GM19239 (cell line): Measurements from ENCODE around the gene OR51I1.

Experiments used
- DNase-seq: peaks from one replicate; pipeline ENCODE4 v3.0.0; 2011; ENCODE audit warnings: low spot score; ENCODE audit not compliant: insufficient read length
- FAIRE-seq: peaks from 2 replicates; lab custom pipeline; 2011; peaks lifted over from hg19 to GRCh38; lab: Jason Lieb, UNC

OR51I1 gene, protein sequence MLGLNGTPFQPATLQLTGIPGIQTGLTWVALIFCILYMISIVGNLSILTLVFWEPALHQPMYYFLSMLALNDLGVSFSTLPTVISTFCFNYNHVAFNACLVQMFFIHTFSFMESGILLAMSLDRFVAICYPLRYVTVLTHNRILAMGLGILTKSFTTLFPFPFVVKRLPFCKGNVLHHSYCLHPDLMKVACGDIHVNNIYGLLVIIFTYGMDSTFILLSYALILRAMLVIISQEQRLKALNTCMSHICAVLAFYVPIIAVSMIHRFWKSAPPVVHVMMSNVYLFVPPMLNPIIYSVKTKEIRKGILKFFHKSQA

DNA sequence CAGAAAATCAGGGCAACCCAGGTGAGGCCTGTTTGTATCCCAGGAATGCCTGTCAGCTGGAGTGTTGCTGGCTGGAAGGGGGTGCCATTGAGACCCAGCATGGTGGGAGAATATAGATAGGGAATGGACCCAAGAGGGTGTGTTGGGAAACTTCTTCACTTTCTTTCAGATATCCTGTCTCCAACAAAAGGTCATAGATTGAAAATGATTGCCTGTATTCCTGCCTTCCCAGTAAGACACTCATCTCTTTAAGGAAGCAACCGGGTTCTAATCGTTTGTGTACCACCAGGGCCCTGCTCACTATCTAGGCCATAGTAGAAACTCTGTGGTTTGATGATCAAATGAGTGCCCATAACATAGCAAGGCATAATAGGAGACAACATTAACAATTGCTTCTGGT lies at the start of gene OR51I1:
Gene OR51I1, minus strand, starts transcription at position 101 of the 400 bp plus-strand sequence. Its CDS starts 0 bp downstream, at position 101.
- FAIRE-seq (no peak), DNase-seq (no peak)

DNA sequence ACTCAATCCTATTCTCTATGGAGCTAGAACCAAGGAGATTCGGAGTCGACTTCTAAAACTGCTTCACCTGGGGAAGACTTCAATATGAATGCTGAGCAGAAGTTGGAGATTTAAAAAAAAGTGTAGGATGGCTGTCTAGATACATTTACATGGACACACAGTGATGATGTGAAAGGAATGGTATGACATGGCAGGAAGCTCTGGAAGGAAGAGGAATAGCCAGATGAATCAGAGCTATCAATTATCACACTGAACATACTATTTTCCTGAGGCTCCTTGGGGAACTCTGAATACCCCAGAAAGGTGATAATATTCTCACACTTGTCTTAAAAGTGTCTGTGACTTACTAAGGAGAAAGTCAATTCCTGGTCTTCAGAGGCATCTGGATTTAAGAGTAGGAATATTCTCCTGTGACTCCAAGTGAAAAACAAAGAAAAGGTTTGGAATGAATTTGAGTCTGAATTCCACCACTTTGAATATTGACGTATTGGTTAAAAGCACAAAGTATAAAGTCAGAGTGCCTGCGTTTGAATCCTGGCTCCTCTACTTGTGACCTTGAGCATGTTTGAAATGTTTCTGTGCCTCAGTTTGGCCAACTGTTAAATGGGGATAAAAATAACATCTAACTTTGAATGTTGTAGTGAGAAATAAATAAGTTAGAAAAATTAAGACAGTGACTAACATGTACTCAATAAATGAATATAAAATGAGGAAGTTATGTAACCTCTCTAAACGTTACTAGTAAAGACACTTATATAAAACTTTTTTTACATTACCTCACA lies 48.5 kb upstream of the OR51I1 start:
- DNase-seq (no peak), FAIRE-seq (no peak)

DNA sequence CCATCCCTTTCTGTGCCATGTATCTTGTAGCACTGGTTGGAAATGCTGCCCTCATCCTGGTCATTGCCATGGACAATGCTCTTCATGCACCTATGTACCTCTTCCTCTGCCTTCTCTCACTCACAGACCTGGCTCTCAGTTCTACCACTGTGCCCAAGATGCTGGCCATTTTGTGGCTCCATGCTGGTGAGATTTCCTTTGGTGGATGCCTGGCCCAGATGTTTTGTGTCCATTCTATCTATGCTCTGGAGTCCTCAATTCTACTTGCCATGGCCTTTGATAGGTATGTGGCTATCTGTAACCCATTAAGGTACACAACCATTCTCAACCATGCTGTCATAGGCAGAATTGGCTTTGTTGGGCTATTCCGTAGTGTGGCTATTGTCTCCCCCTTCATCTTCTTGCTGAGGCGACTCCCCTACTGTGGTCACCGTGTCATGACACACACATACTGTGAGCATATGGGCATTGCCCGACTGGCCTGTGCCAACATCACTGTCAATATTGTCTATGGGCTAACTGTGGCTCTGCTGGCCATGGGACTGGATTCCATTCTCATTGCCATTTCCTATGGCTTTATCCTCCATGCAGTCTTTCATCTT lies 47.6 kb upstream of the OR51I1 start:
- DNase-seq (no peak), FAIRE-seq (no peak)

DNA sequence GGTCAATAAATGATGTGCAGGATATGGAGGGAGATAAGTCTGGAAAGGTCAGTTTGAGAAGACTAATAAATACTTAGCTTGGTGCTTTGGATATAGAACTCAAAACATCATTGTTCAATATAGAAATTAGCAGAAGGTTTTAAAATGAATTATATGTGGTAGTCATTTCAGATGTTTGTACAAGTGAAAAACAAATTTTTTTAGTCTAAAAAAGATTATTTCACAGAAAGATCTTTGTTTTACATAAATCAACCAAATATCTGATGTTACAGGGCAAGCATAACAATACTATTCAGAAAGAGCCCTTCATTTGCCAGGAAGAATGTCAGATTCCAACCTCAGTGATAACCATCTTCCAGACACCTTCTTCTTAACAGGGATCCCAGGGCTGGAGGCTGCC lies 47.1 kb upstream of the OR51I1 start, which contains the start of gene OR52D1:
Gene OR52D1, plus strand, starts transcription at position 301 of the 400 bp plus-strand sequence. Its CDS starts 22 bp downstream, at position 323.
- DNase-seq (no peak), FAIRE-seq (no peak)

DNA sequence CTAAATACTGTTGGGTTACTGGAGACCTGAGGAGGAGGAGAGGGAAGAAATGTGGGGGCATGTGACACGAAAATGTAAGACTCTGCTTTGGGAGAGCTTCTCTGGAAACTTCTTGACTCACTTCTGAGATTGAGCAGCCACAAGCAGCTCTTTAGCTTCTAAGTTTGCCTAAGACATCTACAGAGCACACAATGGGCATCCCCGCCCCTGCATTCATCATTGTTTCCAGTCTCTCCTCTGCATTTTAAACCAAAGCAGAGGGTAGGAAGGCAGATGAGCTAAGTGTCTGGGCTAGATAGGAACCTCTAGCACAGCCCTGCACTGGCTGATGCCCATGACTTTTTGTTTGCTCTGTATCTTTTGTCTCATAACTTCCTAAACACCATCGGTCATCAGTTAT lies 45.1 kb upstream of the OR51I1 start:
- DNase-seq (no peak), FAIRE-seq (no peak)

DNA sequence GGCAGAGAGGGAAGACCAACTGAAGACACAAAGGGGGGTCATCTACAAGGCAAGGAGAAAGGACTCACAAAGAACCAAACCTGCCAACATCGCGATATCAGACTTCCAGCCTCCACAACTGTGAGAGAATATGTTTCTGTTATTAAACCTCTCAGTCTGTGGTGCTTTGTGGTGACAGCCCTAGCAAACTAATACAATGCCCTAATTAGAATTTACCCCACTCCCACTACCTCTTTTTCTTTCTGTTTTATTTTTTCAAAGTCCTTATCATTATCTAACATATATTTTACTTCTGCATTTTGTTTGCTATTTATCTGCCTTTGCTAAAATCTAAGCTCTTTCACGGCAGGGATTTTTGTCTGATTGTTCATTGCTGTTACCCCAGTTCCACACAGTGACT lies 44.7 kb upstream of the OR51I1 start:
- no peak for FAIRE-seq
- no peak for DNase-seq

DNA sequence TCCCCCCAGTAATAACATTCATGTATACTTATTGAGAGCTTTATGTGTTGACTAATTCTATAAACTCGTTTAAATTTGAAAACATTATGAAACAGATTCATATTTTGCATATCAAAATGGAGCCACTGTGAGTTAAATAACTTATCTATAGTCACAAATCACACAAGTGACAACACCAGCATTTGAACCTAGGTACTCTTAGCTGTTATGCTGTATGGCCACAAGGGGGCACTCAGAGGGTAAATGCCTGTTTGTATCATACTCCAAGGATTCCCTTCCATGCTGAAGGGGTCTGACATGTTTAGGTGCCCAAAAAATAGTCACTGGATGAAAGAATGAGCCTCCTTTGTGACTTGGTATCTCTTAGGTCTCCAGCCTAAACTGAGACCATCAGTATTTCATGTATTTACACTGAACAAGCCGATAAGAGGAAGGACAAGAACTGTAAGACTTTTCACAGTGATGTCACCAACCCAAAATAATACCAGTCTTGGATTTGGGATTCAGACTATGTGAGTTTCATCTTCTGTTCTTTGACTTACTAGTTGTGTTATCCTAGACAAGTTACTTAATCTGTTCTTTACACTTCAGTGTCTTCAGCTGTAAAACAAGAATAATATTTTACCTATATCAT lies 35.0 kb upstream of the OR51I1 start:
- peak; percentile 65 for FAIRE-seq
- DNase-seq = peak; percentile 33

DNA sequence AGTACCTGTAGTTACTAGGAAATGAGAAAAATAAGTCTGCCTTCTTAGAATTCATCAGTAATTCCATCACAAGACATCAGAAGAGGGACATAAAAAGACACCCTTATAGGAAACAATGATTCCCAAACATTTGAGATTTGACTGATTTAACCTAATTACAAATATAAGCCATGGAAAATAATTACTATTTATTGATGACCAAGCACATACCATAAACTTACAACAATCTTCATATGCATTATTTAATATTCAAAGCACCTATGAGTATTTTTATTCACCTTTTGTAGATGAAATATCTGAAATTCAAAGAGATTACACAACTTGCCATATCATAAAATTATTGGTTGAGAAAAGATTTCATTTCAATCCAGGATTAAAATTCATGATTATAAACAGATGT lies 32.6 kb upstream of the OR51I1 start:
- FAIRE-seq (no peak), DNase-seq (no peak)

DNA sequence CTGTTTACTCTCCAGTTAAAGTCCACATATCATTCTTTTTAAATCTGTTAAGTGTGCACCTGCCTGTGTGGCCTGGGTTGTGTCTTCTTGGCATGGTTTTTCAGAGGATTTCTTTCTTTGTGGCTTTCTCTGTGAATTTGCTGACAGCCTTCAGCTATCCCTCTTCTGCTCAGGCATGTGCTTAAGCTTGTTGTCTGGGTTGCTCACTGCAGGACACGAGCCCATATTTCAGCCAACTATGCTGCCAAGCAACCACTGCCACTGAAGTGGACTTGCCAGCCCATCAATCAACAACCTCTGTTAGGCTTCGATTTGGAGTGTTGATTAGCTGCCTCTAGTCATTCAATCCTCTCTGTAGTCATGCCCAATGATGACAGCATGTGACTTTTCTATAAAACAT lies 26.2 kb upstream of the OR51I1 start:
- DNase-seq = no peak
- FAIRE-seq = no peak

DNA sequence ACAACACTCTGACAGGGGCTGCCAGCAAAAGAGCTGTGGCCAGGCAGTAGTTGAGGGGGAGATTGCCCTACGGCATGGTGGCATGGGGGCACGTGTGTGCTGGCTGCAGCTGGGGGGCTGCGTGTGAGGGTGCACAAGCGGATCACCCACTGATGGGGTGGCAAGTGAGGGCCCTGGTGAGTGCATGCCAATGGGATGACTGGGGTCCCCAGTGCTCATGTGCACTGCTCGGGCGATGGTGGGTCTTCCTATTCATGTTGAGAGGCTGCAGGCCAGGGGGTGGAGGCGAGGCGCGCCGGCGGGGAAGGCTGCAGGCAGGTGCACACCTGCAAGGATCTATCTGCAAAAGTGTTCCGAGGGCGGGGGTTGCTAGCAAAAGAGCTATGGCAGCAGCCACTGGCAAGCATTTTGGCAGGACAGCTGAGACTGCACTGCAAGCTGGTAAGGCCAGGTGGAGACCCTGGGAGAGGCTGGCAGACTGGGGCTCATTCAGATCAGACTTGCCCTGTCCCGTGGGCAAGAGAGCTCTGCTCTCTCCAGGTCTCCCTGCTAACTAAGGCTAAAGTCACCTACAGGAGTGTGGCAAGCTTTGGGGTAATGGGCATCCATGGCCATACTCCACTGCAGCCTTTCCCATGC lies 19.8 kb upstream of the OR51I1 start:
- DNase-seq = no peak
- no peak for FAIRE-seq

DNA sequence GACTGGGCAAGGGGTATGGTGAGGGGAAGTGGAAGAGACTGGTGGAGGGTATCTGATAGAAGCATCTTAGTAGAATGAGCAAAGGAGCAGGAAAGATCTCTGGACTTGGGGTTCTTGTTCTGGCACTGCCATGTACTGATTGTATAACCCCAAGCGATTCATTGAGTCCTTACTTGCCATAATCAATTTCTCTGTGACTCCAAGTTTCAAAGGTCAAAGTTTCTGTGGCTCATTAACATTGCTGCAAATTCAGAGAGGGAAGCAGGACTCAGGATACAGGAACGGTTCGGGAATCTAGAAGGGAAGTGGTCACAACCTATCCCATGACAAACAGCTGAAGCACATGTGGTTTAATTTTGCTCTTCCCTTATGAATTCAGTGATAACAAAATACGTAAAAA lies 8.1 kb upstream of the OR51I1 start:
- no peak for FAIRE-seq
- no peak for DNase-seq

DNA sequence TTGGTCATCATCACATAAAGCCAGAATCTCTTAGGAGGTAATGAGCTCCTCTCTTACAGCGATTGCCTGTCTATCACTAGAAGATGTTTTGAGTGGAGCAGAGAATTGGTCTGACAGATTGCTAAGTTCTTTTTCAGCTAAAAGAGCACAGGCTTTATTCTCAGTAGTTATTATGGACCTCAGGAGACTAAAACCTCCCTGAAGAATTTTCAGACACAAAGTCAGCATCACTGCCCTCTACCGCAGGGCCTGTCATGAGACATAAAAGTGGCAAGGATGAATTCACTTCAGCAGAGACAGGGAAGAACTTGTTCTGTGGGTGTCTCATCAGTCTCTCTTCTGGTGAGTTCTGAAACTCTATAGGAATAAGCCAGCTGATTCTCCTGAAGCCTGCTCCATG lies 7.7 kb upstream of the OR51I1 start, which contains the start of gene OR51I2:
Gene OR51I2, plus strand, starts transcription at position 301 of the 400 bp plus-strand sequence. CDS start 4,166 bp downstream, outside the sequence.
- no peak for FAIRE-seq

DNA sequence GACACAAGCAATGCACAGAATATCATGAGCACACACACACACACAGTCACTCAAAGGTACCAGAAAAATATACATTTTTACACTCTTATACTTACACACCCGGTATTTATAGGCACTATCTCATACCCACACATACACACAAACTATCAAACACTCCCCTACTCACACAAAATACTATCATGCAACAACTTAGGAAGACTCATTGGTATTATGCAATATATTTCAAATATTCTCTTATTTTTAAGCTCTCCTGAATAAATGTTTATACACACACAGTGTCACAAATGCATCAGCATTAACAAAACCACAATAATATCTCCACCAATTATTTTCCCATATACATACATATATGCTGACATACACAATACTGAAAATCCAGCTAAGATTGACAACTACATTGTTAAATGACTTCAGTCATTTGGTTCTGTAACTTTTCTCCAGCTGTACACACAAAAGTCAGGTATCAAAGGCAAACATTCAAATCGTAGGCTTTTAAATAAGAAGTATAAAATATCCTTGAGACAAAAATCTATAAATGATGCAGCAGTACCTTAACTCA lies 2.6 kb upstream of the OR51I1 start:
- no peak for FAIRE-seq
- no peak for DNase-seq

More for the DNA sequence above, 7.7 kb upstream of the OR51I1 start, which contains the start of gene OR51I2:
- no peak for DNase-seq

DNA sequence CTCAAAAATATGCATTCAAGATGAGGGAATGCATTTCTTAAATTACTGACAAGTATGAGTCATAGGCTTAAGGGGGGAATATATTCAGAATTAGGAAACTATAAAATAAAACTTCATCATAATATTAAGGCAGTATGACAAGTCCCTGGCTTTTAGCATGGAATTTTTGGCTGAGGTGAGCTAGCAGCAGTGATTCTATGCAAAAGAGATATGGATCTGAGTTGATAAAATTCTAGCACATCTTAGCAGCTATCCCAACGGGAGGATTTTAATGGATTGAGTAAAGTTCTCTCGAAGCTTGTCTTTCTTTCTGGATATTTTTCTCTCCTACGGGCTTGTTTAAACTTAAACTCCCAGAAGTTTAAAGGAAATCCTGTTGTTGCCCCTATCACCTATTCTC lies 18.2 kb downstream of the OR51I1 start:
- no peak for FAIRE-seq
- no peak for DNase-seq

DNA sequence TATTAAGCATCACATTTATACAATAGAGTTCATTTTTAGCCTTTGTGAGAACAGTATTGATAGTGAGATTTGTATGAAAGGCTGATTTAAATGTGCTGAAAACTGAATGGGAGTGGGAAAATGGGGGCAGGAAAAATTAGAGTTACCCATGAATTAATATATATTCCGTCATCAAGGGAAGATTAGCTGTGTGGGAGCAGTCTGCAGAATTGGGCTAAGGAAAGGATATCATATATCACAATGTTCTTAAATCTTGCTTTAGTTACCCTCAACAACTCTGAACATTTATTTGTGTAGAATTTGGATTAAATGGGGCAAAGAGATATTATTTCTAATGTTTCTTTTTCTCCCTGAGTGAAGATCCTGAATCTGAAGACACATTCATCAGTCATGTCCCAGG lies 19.5 kb downstream of the OR51I1 start, which contains the start of gene OR51Q1:
Gene OR51Q1, plus strand, starts transcription at position 301 of the 400 bp plus-strand sequence. Its CDS starts 90 bp downstream, at position 391.
- DNase-seq (no peak), FAIRE-seq (no peak)

DNA sequence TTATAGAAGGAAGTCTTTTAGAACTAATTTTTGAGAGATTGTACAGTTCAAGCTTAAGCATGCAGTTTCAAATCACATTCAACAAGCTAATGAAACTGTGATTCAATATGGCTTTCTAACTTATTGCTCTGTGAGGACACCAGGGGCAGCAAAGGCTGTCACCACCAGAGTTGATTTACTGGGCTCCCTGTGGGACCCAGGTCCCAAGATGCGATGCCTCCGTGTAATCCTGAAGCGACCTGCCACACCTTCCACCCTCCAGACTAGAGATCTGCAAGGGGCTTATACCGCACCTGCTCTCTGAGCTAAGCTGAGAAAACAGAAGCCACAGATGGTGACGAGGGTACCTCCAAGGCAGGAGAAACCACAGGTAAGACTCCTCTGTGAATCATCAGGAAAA lies 20.3 kb downstream of the OR51I1 start:
- FAIRE-seq = no peak

DNA sequence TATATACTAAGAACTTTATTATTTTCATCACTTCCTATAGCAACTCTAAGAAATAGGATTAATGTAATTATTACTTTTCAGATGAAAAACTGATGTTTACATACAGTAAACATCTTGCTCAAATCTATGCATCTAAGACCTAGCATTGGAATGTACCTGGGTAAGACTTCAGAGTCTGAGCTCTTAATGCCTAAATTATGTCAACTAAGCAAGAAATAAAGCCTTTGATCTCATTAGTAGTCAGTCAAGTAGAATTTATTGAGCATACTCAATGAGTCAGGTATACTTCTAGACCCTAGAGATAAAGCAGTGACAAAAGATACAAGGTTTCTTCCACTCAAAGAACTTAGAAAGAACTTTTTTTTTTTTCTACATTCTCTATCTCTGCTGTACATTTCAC lies 36.1 kb downstream of the OR51I1 start:
- FAIRE-seq (no peak), DNase-seq (no peak)

More for the DNA sequence above, 20.3 kb downstream of the OR51I1 start:
- DNase-seq = no peak

DNA sequence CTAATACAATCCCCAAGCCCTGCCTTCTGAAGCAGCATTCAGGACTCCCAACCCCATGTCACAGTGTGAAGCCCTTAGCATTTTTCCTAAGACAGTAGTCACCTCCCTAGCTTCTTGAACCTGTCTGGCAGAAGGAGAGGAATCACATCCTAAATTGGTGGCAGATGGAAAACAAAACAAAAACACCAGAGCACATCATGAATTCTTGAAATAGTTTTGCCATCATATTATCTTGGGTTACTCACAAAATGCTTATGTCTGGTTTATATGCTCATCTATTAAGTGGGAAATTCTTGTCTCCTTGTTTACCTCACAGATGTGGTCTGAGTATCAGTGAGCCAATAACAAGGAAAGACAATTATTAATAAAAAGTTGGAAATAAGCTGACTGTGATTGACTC lies 42.4 kb downstream of the OR51I1 start:
- no peak for FAIRE-seq
- no peak for DNase-seq

DNA sequence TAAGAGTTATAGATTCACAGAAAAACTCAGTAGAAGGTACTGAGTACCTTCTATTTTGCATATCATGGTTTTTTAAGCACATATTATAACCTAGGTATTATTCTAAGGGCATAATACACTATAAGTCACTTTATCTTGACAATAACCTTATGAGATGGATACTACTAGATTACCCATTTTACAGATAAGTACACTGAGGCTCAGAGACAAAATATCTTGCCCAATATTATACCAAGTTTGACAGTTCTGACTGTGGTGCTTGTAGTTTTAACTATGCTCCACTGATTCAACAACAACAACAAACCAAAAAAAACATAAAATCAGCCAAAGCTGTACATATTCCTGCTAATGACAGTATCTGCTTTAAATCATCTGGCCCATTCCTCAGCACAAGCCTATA lies 47.2 kb downstream of the OR51I1 start:
- DNase-seq (no peak), FAIRE-seq (no peak)
